Activated CD4-positive, CD25-positive, alpha-beta regulatory T cell (primary cell): Measurements from ENCODE around the gene CAMTA1.
"Not testable (repeated sequence)": the region's sequence is repeated elsewhere in the genome, so short reads cannot be mapped to it uniquely, and the experiment has no call there.

ENCODE experiments used
- DNase-seq, 4 experiments: peaks; one replicate each; lab custom pipeline; 2025; lab: John Stamatoyannopoulos, UW

CAMTA1 gene

DNA sequence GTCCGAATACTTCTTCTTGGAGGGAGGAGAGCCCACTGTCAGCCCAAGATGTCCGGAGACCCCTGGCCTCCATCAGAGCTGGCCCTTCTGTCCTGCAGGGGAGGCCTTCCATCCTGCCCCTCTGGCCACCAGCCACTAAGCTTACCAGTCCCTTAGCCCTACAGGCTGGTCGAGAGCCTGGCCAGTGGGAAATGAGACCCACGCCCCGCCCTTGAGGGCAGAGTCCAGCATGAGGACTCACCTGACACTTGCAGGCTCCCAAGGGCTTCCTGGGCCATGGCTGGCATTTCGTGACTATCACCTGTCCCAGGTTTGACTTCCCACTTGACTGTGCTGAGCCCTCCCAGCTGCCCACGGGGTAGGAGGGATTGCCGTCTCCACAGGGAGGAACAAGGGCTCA lies 624.0 kb downstream of the CAMTA1 start:
- no peak for DNase-seq

DNA sequence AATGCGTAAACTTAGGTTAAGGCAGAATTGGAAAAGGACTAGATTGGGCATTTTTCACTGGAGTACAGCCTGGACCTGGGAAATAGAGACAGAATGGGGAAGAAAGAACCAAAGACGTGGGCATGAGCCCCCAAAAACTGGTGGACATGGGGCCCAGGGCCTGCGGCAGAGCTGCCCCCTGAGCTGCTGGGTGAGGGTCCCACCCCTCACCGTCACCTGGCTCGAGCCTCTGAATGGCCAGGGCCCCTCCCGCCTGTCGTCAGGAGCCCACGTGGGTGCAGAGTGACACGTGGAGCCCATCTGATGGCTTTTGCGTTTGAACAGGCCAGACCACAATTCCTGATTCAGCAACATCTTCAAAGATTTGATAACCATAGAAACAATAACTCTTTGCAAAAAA lies 624.9 kb downstream of the CAMTA1 start:
- DNase-seq, result no peak

DNA sequence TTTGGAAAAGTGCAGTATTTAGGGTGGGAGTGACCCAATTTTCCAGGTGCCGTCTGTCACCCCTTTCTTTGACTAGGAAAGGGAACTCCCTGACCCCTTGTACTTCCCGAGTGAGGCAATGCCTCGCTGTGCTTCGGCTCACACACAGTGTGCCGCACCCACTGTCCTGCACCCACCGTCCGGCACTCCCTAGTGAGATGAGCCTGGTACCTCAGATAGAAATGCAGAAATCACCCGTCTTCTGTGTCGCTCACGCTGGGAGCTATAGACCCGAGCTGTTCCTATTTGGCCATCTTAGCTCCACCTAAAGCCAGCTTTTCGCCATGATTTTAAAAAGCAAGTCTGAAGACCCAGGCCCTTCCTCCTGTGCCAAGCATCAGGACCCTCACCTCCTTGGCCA lies 632.4 kb downstream of the CAMTA1 start:
- not testable (repeated sequence) for DNase-seq

GRCh38 chr1:7418442-7419080 lies 633.3 kb downstream of the CAMTA1 start:
- DNase-seq, result no peak

DNA sequence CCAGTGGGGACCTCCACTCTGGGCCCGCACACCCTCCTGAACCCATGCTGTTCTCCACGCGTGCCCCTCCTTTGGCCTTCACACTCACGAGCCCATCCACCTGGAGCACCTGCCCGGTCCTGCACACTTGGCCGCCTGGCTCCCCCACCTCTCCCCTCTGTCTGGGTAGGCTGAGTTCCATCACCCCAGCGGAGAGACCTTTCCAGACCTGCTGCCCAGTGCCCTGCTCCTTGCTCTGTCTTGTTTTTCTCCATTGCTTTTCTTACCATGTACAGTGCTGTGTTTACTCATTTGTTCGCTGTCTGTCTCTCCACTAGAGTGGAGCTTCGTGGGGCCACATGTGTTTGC lies 634.8 kb downstream of the CAMTA1 start:
- no peak for DNase-seq

GRCh38 chr1:7420470-7421100 lies 635.3 kb downstream of the CAMTA1 start:
- no peak for DNase-seq

DNA sequence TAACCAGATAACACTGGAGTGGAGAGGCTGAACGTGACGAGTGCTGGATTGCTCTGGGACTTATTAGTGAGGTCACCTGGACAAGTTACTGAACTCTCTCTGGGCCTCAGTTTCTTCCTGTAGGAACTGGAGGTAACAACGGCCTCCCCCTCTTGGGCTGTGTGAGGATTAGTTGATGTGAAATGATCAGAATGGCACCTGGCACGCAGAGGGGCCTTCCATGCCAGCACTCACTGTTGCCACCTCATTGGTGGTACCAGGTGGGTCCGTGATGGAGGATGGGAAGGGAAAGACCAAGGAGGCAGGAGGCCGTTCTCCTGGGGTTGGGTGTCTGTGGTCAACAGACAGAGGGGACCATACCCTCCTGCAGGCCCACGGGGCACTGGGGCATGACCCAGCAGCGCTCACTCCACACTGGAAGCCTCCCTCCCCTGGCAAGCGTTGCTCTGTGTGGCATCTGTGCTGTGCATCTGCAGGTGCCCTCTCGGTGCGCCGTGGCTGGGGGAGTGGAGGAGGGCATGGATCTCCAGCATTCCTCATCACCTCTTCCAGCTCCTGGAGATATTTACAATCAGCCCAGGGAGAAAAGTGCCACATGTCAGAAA lies 636.3 kb downstream of the CAMTA1 start:
- no peak for DNase-seq

GRCh38 chr1:7422081-7422480 lies 636.8 kb downstream of the CAMTA1 start:
- DNase-seq, result no peak

DNA sequence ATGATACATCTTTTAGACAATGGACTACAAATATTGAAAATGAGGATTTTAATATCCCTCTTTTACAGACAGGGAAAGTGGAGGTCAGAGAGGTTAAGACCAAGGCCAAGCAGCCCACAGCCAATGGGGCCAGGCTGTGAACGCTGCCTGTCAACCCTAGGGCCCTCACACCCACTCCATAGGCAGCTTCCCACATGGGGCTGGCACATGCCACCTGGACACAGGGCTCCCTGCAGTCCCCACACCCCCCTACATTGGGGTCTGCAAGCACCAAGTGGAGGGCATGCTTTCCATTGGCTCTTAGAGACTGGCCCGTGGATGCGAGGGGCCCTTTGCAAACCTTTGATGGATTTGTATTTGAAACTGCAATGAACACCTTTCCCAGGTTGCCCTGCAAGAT lies 637.3 kb downstream of the CAMTA1 start:
- no peak for DNase-seq

GRCh38 chr1:7422966-7423365 lies 637.7 kb downstream of the CAMTA1 start:
- DNase-seq, result no peak

GRCh38 chr1:7424352-7424890 lies 639.2 kb downstream of the CAMTA1 start:
- DNase-seq, result no peak

GRCh38 chr1:7425229-7425628 lies 640.0 kb downstream of the CAMTA1 start:
- DNase-seq, result no peak

- DNase-seq, result no peak
Observed at GRCh38 chr1:7425771-7426170, 640.5 kb downstream of the CAMTA1 start.

DNA sequence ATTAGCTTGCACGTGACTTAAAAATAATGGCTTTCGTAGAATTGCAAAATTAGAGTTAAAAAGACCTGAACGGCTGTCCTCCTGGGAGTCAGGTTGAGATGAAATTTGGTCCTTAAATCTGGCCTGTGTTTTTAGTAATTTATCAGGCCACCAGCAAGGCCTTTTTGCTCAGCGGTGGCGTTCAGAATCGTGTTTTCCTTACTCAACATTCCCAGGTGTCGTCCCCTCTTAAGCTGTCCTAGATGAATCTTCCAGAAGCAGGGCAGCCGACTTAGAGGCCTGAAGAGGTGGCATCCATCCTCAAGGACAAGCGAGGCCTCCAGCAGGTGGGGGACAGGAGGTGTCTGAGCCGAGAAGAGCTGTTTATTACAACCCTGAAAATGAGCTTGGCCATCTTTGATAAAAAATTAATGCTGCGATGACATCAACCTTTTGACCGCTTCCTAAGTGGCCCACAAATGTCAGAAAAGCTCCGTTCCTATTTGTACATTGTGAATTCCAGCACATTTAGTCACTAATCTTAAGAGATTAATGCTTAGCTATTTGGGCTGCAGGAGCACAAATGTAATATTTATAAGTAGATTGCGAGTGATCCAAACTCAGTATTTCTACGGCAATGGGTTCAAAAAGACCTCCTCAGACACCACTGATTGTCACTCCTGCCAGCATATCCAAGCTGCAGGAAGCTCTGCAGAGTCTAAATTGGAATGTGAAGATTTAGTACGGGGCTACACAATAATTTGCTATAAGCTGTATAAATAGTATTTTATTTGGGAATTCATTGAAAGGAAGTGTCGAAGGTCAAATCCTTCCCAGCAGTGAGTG lies 641.7 kb downstream of the CAMTA1 start:
- DNase-seq, result no peak

GRCh38 chr1:7427605-7428300 lies 642.5 kb downstream of the CAMTA1 start:
- no peak for DNase-seq

DNA sequence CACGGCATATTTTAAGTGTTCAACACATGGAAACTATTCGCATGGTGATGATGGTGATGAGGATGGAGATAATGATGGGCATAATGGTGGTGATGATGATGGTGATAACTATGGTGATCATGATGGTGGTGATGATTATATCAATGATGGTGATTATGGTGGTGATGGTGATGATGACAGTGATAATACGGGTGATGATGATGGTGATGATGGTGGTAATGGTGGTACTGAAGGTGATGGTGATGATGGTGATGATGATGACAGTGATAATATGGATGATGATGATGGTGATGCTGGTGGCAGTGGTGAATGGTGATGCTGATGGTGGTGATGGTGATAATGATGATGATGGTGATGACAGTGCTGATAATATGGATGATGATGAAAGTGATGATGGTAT lies 644.0 kb downstream of the CAMTA1 start:
- no peak for DNase-seq

GRCh38 chr1:7430047-7430608 lies 644.9 kb downstream of the CAMTA1 start:
- DNase-seq, result no peak

- DNase-seq, result no peak
Observed at GRCh38 chr1:7430691-7431090, 645.4 kb downstream of the CAMTA1 start.

GRCh38 chr1:7432102-7432899 lies 647.0 kb downstream of the CAMTA1 start:
- no peak for DNase-seq

DNA sequence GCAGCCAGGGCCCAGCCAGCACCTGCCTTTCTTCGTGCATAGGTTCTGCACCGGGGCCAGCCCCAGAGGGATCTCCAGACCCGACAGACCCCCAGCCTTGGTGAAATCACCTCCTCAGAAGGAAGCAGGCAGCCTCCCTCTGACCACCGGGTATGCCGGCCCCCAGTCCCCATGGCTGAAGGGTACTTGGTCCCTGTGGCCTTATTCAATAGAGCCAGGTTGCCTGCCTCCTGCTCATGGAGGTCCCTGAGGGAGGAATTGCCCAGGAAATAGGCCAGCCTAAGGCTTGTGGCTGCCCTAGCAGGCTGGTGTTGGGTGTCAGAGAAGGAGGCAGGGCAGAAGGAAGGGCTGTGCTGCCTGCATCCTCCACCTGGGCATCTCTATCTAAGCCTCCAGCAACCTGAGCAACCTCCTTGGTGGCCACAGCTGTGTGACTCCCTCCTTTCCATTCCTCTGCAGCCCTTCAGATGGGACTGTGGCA lies 647.7 kb downstream of the CAMTA1 start:
- no peak for DNase-seq

GRCh38 chr1:7434566-7434965 lies 649.3 kb downstream of the CAMTA1 start:
- no peak for DNase-seq
